Measurements from ENCODE around the gene HDAC4. TPM values are rescaled to one million over a fixed set of nuclear protein-coding genes. Genes with fewer than 3 reads are reported as not detected.

HDAC4 gene
- total and polyA plus RNA-seq, 12 donors = 3.7 to 40.0 (median 25.5) TPM

DNA sequence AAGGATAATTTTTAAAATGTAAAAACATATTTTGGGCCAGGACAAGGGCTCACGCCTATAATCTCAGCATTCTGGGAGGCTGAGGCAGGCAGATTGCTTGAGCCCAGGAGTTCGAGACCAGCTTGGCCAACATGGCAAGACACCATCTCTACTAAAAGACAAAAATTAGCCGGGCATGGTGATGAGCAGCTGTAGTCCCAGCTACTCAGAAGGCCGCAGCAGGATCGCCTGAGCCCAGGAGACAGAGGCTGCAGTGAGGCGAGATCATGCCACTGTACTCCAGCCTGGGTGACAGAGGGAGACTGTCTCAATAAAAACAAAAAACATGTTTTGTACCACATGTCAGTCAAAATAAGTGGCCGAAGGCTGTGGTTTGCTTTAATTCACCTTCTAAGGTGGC, 122.5 kb downstream of the HDAC4 start:
- Histone ChIP-seq H3K27me3 (no peaks in the 10 kb centered on the region), H3K9me3 (no peaks in the 10 kb centered on the region), H3K36me3 (peaks cover 0 to 1% (median 0%) of the 10 kb centered on the region in 9 donors), H3K4me1 (peaks cover 18 to 73% (median 52%) of the 10 kb centered on the region in 9 donors), H3K27ac (peak overlapping the region in 1 of 10 donors; percentile 85), H3K4me3 (no peak overlapping the region)
- DNase-seq (no peak), ATAC-seq (no peak)
- intact Hi-C loops (cut with DNase I) = no loop called here
- 96% methylated on average over 7 of the region's 7 CpGs for WGBS, 2 donors
- TF ChIP-seq CTCF (IDR thresholded peaks at IDR 0.05) = no peak

DNA sequence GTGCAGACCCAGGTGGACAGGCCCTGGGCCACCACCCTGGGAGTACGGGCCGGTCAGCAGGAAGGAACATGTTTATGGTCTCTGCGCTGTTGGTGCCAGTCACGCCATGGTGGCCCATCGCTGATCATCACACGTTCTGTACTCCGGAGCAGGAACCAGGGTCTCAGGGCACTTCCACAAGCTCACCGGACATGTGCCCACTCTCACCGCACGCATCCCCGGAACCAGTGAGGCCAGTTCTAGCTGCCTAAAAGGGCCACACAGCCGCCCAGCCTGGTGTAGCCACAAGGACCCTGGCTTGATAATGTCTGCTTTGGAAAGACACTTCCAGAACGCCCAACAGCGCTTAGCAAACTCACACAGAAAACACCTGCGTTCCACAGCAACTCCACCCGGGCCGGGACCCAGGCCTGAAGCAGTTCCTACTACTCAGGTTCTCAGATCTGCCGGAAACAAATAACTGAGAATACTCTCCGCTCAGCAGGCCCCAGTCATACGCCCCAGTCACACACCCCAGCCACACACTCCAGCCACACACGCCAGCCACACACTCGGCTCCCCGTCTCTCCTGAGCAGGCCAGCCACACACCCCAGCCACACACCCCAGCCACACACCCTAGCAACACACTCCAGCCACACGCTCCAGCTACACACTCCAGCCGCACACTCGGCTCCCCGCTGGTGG, 123.3 kb downstream of the HDAC4 start:
- H3K4me3 ChIP-seq = no peak overlapping the region
- WGBS, 2 donors = 94 to 99% methylated on average over 27 of the region's 27 CpGs
- intact Hi-C loops (cut with DNase I) = no loop called here
- TF ChIP-seq CTCF (IDR thresholded peaks at IDR 0.05) = no peak
- DNase-seq = no peak
- H3K36me3 ChIP-seq = no peaks in the 10 kb centered on the region
- peaks cover 18 to 75% (median 54%) of the 10 kb centered on the region in 9 donors for H3K4me1 ChIP-seq
- H3K27ac ChIP-seq = peak overlapping the region in 1 of 10 donors; percentile 91
- no peaks in the 10 kb centered on the region for H3K9me3 ChIP-seq
- no peaks in the 10 kb centered on the region for H3K27me3 ChIP-seq
- ATAC-seq = no peak

DNA sequence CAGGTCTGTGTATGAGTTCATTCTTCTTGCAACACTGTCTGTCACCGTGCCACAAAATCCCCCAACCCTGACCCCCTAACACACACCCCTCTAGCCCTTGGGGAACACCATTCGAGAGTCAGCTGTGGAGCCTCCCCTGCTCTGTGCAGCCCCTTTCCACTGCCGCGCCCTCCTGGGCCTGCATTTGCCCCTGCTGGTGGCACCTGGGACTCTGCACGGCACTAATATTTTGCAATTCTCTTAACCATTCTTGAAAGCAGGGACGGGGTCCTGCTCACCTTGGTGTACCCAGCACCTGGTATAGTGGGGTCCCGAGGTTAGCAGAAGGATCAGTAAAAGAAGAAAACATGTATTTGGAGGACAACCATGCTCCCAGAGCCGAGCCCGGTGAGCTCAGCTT, 124.0 kb downstream of the HDAC4 start:
- no peaks in the 10 kb centered on the region for H3K36me3 ChIP-seq
- peaks cover 18 to 82% (median 60%) of the 10 kb centered on the region in 9 donors for H3K4me1 ChIP-seq
- peak overlapping the region in 3 of 10 donors; percentile 19 to 91 (median 59) for H3K27ac ChIP-seq
- no peaks in the 10 kb centered on the region for H3K9me3 ChIP-seq
- no peak overlapping the region for H3K4me3 ChIP-seq
- peak in 1 of 8 donors; percentile 13 for ATAC-seq
- intact Hi-C loops (cut with DNase I) = no loop called here
- DNase-seq = no peak
- 89 to 92% methylated on average over 9 of the region's 9 CpGs for WGBS, 2 donors
- no peak for TF ChIP-seq CTCF (IDR thresholded peaks at IDR 0.05)
- no peaks in the 10 kb centered on the region for H3K27me3 ChIP-seq

DNA sequence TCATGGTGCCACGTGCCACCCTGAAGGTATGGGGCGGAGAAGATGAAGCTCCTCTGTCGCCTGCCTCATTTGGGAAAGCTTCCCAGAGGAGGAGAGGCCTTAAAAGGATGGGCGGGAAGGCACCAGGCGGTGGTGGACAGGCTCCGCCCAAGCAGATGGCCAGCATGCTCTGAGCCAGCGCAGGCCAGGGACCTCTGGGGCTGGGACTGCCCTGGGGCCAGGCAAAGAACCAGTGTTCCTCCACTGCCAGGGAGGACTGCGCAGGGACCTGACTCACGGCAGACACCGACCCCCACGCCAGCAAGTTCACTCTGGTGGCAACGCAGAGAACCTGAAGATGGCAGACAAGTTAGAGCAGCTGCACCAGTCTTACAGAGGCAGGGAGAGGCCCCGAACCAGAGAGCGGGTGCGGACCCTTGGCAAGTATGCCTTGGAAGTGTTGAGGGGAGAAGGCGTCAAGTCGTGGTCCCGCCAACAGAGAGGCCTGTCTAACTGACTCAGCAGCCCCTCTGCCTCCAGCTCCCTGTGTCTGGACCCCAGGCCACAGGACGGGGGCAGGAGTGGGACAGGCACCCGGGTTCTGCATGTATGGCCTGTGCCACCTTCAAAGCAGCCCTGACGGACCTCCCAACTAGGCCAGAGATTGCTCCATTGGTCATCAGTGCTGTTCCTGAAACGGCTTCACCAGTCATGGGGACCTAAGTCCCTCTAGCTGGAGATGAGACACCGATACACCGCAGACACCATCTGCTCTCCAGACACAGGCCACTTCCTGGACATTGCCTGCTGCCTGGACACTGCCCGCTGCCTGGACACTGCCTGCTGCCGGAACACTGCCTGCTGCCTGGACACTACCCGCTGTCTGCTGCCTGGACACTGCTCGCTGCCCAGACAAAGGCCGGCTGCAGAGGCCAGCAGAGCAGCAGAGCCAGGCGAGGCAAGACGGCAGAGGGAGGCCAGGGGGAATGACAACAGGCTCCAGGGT, 124.7 kb downstream of the HDAC4 start:
- peaks cover 18 to 89% (median 61%) of the 10 kb centered on the region in 9 donors for H3K4me1 ChIP-seq
- 77 to 79% methylated on average over 31 of the region's 31 CpGs for WGBS, 2 donors
- H3K9me3 ChIP-seq = no peaks in the 10 kb centered on the region
- intact Hi-C loops (cut with DNase I) = no loop called here
- DNase-seq (peak; percentile 48 to 75), ATAC-seq (peak; percentile 41 to 78 (median 68))
- H3K36me3 ChIP-seq = no peaks in the 10 kb centered on the region
- H3K27ac ChIP-seq = peak overlapping the region in 9 of 10 donors; percentile 54 to 91 (median 73)
- H3K4me3 ChIP-seq = peak overlapping the region in 3 of 10 donors; percentile 15 to 42 (median 35)
- no peak for TF ChIP-seq CTCF (IDR thresholded peaks at IDR 0.05)
- H3K27me3 ChIP-seq = no peaks in the 10 kb centered on the region
